Peyer's patch (tissue), 4 donors: ENCODE results near the gene ADCY2. TPM values are rescaled to one million over a fixed set of nuclear protein-coding genes. Genes with fewer than 3 reads are reported as not detected.

Experiments
- DNase-seq, 3 donors: peaks; one replicate each; pipeline ENCODE4 v3.0.0-alpha.2; 2017 to 2019
- H3K27ac ChIP-seq, 4 donors: fragments of 200-600 bp; sonication (generic); one replicate each; pipeline ENCODE4 v1.5.1; 2016 to 2019
- H3K27me3 ChIP-seq, 2 donors: fragments of 200-600 bp; sonication (generic); one replicate each; pipeline ENCODE4 v1.5.1; 2019
- H3K36me3 ChIP-seq, 3 donors: fragments of 200-600 bp; sonication (generic); one replicate each; pipeline ENCODE4 v1.5.1; 2016 to 2019
- H3K4me1 ChIP-seq, 4 donors: fragments of 200-600 bp; sonication (generic); one replicate each; pipeline ENCODE4 v1.5.1; 2016 to 2019
- H3K4me3 ChIP-seq, 4 donors: fragments of 200-600 bp; sonication (generic); 1 replicate in 3 of 4; 2 replicates in 1 of 4; pipeline ENCODE4 v1.5.1; 2016 to 2019; ENCODE audit warnings: mild to moderate bottlenecking in 1 of 4
- H3K9me3 ChIP-seq, 4 donors: fragments of 200-600 bp; sonication (generic); one replicate each; pipeline ENCODE4 v1.5.1; 2016 to 2019; ENCODE audit warnings: mild to moderate bottlenecking in 1 of 4
- CTCF ChIP-seq, 6 experiments: fragments of 450-650 bp in 4 of 6; fragments of 200-600 bp in 2 of 6; sonication (generic) in 1 of 6; IDR thresholded peaks; one replicate each; pipeline ENCODE4 v1.5.1; 2017 to 2019; ENCODE audit warnings: antibody characterized with exemption in 6 of 6, mild to moderate bottlenecking in 3 of 6, moderate library complexity in 1 of 6
- POLR2A ChIP-seq, 2 donors: fragments of 450-650 bp; IDR thresholded peaks; one replicate each; pipeline ENCODE4 v1.5.1; 2017; ENCODE audit warnings: antibody characterized with exemption in 2 of 2, mild to moderate bottlenecking in 2 of 2, moderate library complexity in 2 of 2
- total RNA-seq, 4 donors: library from RNA; depleted of rRNA; stranded (reverse); fragments of >200 nt; gene quantifications; one replicate each; pipeline ENCODE4 v1.1.0, GENCODE V29; 2016

The ADCY2 gene
- total RNA-seq, 4 donors from 2014 or later, result 0.53 to 12.4 (median 5.1) TPM

DNA sequence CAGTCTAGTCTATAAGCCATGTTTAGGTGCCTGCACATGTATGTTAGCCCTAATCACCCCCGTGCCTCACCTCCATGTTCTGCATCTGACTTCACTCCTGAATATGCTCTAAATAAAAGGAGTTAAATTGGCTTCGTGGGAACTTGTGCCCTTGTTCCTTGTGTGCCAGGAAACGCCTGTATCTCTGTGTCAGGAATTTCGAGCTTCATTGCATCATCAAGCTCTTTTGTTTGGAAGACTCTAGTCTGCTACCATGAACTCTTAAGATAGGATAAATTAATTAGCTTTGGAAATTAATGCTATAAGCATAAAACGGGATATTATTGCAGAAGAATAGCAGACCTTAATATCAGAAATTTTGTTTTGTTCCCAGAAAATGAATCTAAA lies 99.2 kb downstream of the ADCY2 start:
- H3K27me3 ChIP-seq, result no peaks in the 10 kb centered on the region
- no peak for TF ChIP-seq POLR2A (IDR thresholded peaks at IDR 0.05)
- TF ChIP-seq CTCF (IDR thresholded peaks at IDR 0.05), result no peak
- no peak for DNase-seq
- no peaks in the 10 kb centered on the region for H3K9me3 ChIP-seq
- no peaks in the 10 kb centered on the region for H3K36me3 ChIP-seq
- no peak overlapping the region for H3K27ac ChIP-seq
- H3K4me1 ChIP-seq, result no peaks in the 10 kb centered on the region
- no peak overlapping the region for H3K4me3 ChIP-seq

DNA sequence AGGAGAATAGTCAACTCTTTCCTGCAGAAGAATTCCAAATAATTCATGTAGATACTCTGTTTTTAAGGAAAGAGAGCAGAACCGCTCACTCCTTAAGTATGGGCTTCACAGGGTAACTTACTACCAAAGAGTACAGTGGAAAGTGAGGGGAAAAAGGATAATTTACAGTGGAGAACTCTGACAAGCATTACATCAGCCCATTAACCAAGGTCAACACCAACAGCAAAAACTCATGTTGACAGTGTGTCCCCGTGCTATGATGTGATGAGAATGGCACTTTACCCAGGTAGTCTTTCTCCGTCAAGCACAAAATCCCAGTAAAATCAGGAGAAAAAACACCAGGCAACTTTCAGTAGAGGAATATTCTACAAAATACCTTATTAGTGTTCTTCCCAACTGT lies 104.3 kb downstream of the ADCY2 start:
- no peak for TF ChIP-seq POLR2A (IDR thresholded peaks at IDR 0.05)
- no peak for TF ChIP-seq CTCF (IDR thresholded peaks at IDR 0.05)
- H3K4me1 ChIP-seq, result no peaks in the 10 kb centered on the region
- no peaks in the 10 kb centered on the region for H3K27me3 ChIP-seq
- no peaks in the 10 kb centered on the region for H3K9me3 ChIP-seq
- no peak overlapping the region for H3K4me3 ChIP-seq
- no peak overlapping the region for H3K27ac ChIP-seq
- H3K36me3 ChIP-seq, result no peaks in the 10 kb centered on the region
- DNase-seq, result no peak

GRCh38 chr5:7501061-7501460 lies 105.1 kb downstream of the ADCY2 start:
- H3K9me3 ChIP-seq, result no peaks in the 10 kb centered on the region
- H3K27me3 ChIP-seq, result no peaks in the 10 kb centered on the region
- H3K36me3 ChIP-seq, result no peaks in the 10 kb centered on the region
- TF ChIP-seq CTCF (IDR thresholded peaks at IDR 0.05) (no peak), POLR2A (IDR thresholded peaks at IDR 0.05) (no peak)
- DNase-seq, result no peak
- H3K27ac ChIP-seq, result no peak overlapping the region
- no peaks in the 10 kb centered on the region for H3K4me1 ChIP-seq
- H3K4me3 ChIP-seq, result no peak overlapping the region

- TF ChIP-seq POLR2A (IDR thresholded peaks at IDR 0.05), result no peak
- TF ChIP-seq CTCF (IDR thresholded peaks at IDR 0.05), result no peak
- H3K4me1 ChIP-seq, result no peaks in the 10 kb centered on the region
- no peak overlapping the region for H3K27ac ChIP-seq
- H3K4me3 ChIP-seq, result no peak overlapping the region
- no peak for DNase-seq
- H3K36me3 ChIP-seq, result no peaks in the 10 kb centered on the region
- no peaks in the 10 kb centered on the region for H3K9me3 ChIP-seq
- no peaks in the 10 kb centered on the region for H3K27me3 ChIP-seq
Measured at GRCh38 chr5:7503564-7503963, 107.6 kb downstream of the ADCY2 start.

DNA sequence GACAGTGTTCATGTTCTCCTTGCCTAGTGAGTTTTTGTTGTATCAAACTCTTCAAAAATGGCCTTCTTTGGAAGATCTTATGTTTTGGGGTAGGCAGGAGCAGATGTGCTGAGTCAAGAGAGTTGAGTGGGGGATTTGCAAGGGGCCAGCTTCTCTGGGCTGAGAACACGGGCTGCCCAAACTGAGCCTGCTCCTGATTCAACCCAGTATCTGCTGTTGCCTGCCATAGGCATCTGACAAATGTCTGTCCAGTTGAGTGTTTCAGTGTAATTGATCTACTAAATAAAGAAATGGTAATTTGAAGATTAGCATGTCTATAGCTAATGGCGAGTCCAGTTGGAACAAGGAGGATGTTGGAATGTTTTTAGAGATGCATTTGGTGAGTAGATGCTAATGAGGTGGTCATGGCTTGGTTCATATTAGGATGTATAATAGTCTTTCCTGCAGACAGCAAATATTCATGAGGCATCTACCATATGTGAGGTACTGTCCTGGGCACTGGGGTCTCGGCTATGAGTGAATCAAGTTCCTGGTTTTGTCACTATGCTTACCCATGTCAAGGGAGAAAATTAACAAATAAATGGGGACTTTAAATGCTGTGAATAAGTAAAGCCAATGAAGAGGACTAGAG lies 119.5 kb downstream of the ADCY2 start:
- H3K27me3 ChIP-seq, result no peaks in the 10 kb centered on the region
- H3K27ac ChIP-seq, result no peak overlapping the region
- no peaks in the 10 kb centered on the region for H3K36me3 ChIP-seq
- no peak for DNase-seq
- H3K9me3 ChIP-seq, result no peaks in the 10 kb centered on the region
- TF ChIP-seq CTCF (IDR thresholded peaks at IDR 0.05) (no peak), POLR2A (IDR thresholded peaks at IDR 0.05) (no peak)
- no peak overlapping the region for H3K4me3 ChIP-seq
- H3K4me1 ChIP-seq, result no peaks in the 10 kb centered on the region

- H3K4me1 ChIP-seq, result no peaks in the 10 kb centered on the region
- no peak overlapping the region for H3K4me3 ChIP-seq
- TF ChIP-seq POLR2A (IDR thresholded peaks at IDR 0.05) (no peak), CTCF (IDR thresholded peaks at IDR 0.05) (no peak)
- no peak overlapping the region for H3K27ac ChIP-seq
- no peaks in the 10 kb centered on the region for H3K9me3 ChIP-seq
- H3K27me3 ChIP-seq, result no peaks in the 10 kb centered on the region
- H3K36me3 ChIP-seq, result no peaks in the 10 kb centered on the region
- DNase-seq, result no peak
Measured at GRCh38 chr5:7516253-7516652, 120.3 kb downstream of the ADCY2 start.
